PC-9 (cell line): Measurements from ENCODE around the gene CCDC148.

Source experiments
- CTCF ChIP-seq: fragments of 200-600 bp; sonication (generic); conservative IDR thresholded peaks from 2 replicates; pipeline ENCODE4 v1.6.1; 2017; ENCODE audit warnings: mixed run types, antibody characterized with exemption, mild to moderate bottlenecking, moderate library complexity
- EZH2 ChIP-seq: fragments of 200-600 bp; sonication (generic); IDR thresholded peaks from 2 replicates; pipeline ENCODE4 v1.8.0; 2017; ENCODE audit warnings: antibody characterized with exemption, low read depth

- no peak for TF ChIP-seq CTCF
- TF ChIP-seq EZH2: no peak
Measured at GRCh38 chr2:158456309-158457066, at the start of gene CCDC148, which contains the start of gene PKP4.
